Measurements from ENCODE around the gene GGACT.

GGACT gene

GRCh38 chr13:100502446-100502845, 86.1 kb downstream of the GGACT start:
- Histone ChIP-seq H3K27me3 (ENCODE audit: insufficient read depth, low read length) (peaks cover 11% of the 10 kb centered on the region; the same call in 1 of the 2 replicates), H3K9me3 (ENCODE audit: low read length) (no peaks in the 10 kb centered on the region), H3K36me3 (ENCODE audit: insufficient read depth, low read length) (no peaks in the 10 kb centered on the region), H2AFZ (ENCODE audit: low read length) (no peak overlapping the region), H4K20me1 (ENCODE audit: insufficient read depth, low read length) (no peaks in the 10 kb centered on the region), H3K79me2 (ENCODE audit: insufficient read depth, low read length) (no peaks in the 10 kb centered on the region), H3K9me2 (ENCODE audit: low read depth, low read length) (no peaks in the 10 kb centered on the region), H3K4me3 (ENCODE audit: low read depth, low read length, poor library complexity, severe bottlenecking) (no peak overlapping the region), H3K4me2 (ENCODE audit: low read length) (no peak overlapping the region), H3F3A (ENCODE audit: insufficient read depth, low read length) (no peaks in the 10 kb centered on the region), H3K27ac (ENCODE audit: low read depth, low read length, poor library complexity, severe bottlenecking) (no peak overlapping the region), H3K9ac (ENCODE audit: low read length) (no peak overlapping the region), H3K4me1 (ENCODE audit: insufficient read depth, low read length, severe bottlenecking) (no peaks in the 10 kb centered on the region)
- no peak for TF ChIP-seq EZH2 (IDR thresholded peaks at IDR 0.05; ENCODE audit: borderline replicate concordance, low read length)
- no peak for TF ChIP-seq CTCF (IDR thresholded peaks at IDR 0.05; ENCODE audit: low read length)

GRCh38 chr13:100497389-100497788, 91.2 kb downstream of the GGACT start:
- H3K79me2 ChIP-seq (ENCODE audit: insufficient read depth, low read length) = no peaks in the 10 kb centered on the region
- no peak overlapping the region for H3K27ac ChIP-seq (ENCODE audit: low read depth, low read length, poor library complexity, severe bottlenecking)
- no peak overlapping the region for H3K9ac ChIP-seq (ENCODE audit: low read length)
- H4K20me1 ChIP-seq (ENCODE audit: insufficient read depth, low read length) = no peaks in the 10 kb centered on the region
- no peak overlapping the region for H3K4me2 ChIP-seq (ENCODE audit: low read length)
- H3K27me3 ChIP-seq (ENCODE audit: insufficient read depth, low read length) = peaks cover 11% of the 10 kb centered on the region; the same call in 1 of the 2 replicates
- TF ChIP-seq EZH2 (IDR thresholded peaks at IDR 0.05; ENCODE audit: borderline replicate concordance, low read length) (no peak), CTCF (IDR thresholded peaks at IDR 0.05; ENCODE audit: low read length) (no peak)
- no peak overlapping the region for H3K4me3 ChIP-seq (ENCODE audit: low read depth, low read length, poor library complexity, severe bottlenecking)
- H3F3A ChIP-seq (ENCODE audit: insufficient read depth, low read length) = no peaks in the 10 kb centered on the region
- no peaks in the 10 kb centered on the region for H3K36me3 ChIP-seq (ENCODE audit: insufficient read depth, low read length)
- no peak overlapping the region for H2AFZ ChIP-seq (ENCODE audit: low read length)
- H3K4me1 ChIP-seq (ENCODE audit: insufficient read depth, low read length, severe bottlenecking) = no peaks in the 10 kb centered on the region
- no peaks in the 10 kb centered on the region for H3K9me2 ChIP-seq (ENCODE audit: low read depth, low read length)
- H3K9me3 ChIP-seq (ENCODE audit: low read length) = no peaks in the 10 kb centered on the region

GRCh38 chr13:100495455-100495854, 93.1 kb downstream of the GGACT start:
- Histone ChIP-seq H3K36me3 (ENCODE audit: insufficient read depth, low read length) (no peaks in the 10 kb centered on the region), H3K9me3 (ENCODE audit: low read length) (no peaks in the 10 kb centered on the region), H3K27ac (ENCODE audit: low read depth, low read length, poor library complexity, severe bottlenecking) (no peak overlapping the region), H3K27me3 (ENCODE audit: insufficient read depth, low read length) (peaks cover 16% of the 10 kb centered on the region; the same call in 1 of the 2 replicates), H3K4me2 (ENCODE audit: low read length) (no peak overlapping the region), H3K4me1 (ENCODE audit: insufficient read depth, low read length, severe bottlenecking) (no peaks in the 10 kb centered on the region), H3K9ac (ENCODE audit: low read length) (no peak overlapping the region), H3F3A (ENCODE audit: insufficient read depth, low read length) (no peaks in the 10 kb centered on the region), H2AFZ (ENCODE audit: low read length) (no peak overlapping the region), H4K20me1 (ENCODE audit: insufficient read depth, low read length) (no peaks in the 10 kb centered on the region), H3K79me2 (ENCODE audit: insufficient read depth, low read length) (no peaks in the 10 kb centered on the region), H3K4me3 (ENCODE audit: low read depth, low read length, poor library complexity, severe bottlenecking) (no peak overlapping the region), H3K9me2 (ENCODE audit: low read depth, low read length) (no peaks in the 10 kb centered on the region)
- TF ChIP-seq CTCF (IDR thresholded peaks at IDR 0.05; ENCODE audit: low read length) (no peak), EZH2 (IDR thresholded peaks at IDR 0.05; ENCODE audit: borderline replicate concordance, low read length) (no peak)
